PC-3 (cell line): ENCODE results near the gene SCGN. TPM values are rescaled to one million over a fixed set of nuclear protein-coding genes. Genes with fewer than 3 reads are reported as not detected.

Source experiments
- ATAC-seq: fragments of 200-7000 bp; cut with Tn5 transposase; 2 replicates; pipeline ENCODE4 v1.9.1; 2020; ENCODE audit warnings: mild to moderate bottlenecking, moderate library complexity
- BruUV-seq: library from RNA; stranded (reverse); fragments of 400-500 nt; replicated peaks from 2 replicates; lab custom pipeline; 2021; lab: Mats Ljungman, UMichigan
- CTCF ChIA-PET: fragments of 300-600 bp; sonication (Branson Sonifier 250); formaldehyde crosslinking; loops from one replicate; lab custom pipeline; 2022; ENCODE audit warnings: antibody characterized with exemption; lab: Charles Lee
- POLR2A ChIA-PET: fragments of 300-600 bp; sonication (Branson Sonifier 250); formaldehyde crosslinking; loops from one replicate; lab custom pipeline; 2022; ENCODE audit warnings: antibody characterized with exemption; ENCODE audit not compliant: unreplicated experiment; lab: Charles Lee
- DNase-seq: peaks from one replicate; pipeline ENCODE4 v3.0.0-alpha.2; 2015
- H2AFZ ChIP-seq: fragments of 300-600 bp; sonication (generic); 2 replicates; pipeline ENCODE4 v1.6.0; 2016; ENCODE audit warnings: antibody characterized with exemption, low read length
- H3F3A ChIP-seq: fragments of 300-600 bp; sonication (generic); one replicate; pipeline ENCODE4 v1.6.0; 2017; ENCODE audit warnings: antibody characterized with exemption, low read length, control low read depth, mild to moderate bottlenecking; ENCODE audit not compliant: unreplicated experiment
- H3K27ac ChIP-seq: fragments of 300-600 bp; sonication (generic); 2 replicates; pipeline ENCODE4 v1.5.1; 2016; ENCODE audit warnings: mild to moderate bottlenecking, low read length
- H3K27me3 ChIP-seq: fragments of 300-600 bp; sonication (generic); 2 replicates; pipeline ENCODE4 v1.6.1; 2016; ENCODE audit warnings: low read length, mixed read lengths
- H3K36me3 ChIP-seq: fragments of 300-600 bp; sonication (generic); 2 replicates; pipeline ENCODE4 v1.6.1; 2016; ENCODE audit warnings: low read depth, mixed run types, low read length, mixed read lengths
- H3K4me1 ChIP-seq: fragments of 300-600 bp; sonication (generic); 2 replicates; pipeline ENCODE4 v1.5.1; 2016; ENCODE audit warnings: low read length; ENCODE audit not compliant: insufficient read depth
- H3K4me2 ChIP-seq: fragments of 300-600 bp; sonication (generic); 2 replicates; pipeline ENCODE4 v1.6.0; 2016; ENCODE audit warnings: low read length
- H3K4me3 ChIP-seq: fragments of 300-600 bp; sonication (generic); 2 replicates; pipeline ENCODE4 v1.5.1; 2016; ENCODE audit warnings: mild to moderate bottlenecking, low read length, mixed read lengths
- H3K79me2 ChIP-seq: fragments of 300-600 bp; sonication (generic); 2 replicates; pipeline ENCODE4 v1.6.1; 2017; ENCODE audit warnings: low read length, mixed read lengths
- H3K9ac ChIP-seq: fragments of 300-600 bp; sonication (generic); 2 replicates; pipeline ENCODE4 v1.6.0; 2016; ENCODE audit warnings: mild to moderate bottlenecking, low read length
- H3K9me2 ChIP-seq: fragments of 300-600 bp; sonication (generic); replicated peaks from 2 replicates; pipeline ENCODE4 v1.6.1; 2016; ENCODE audit warnings: mixed run types, low read length, mixed read lengths
- H3K9me3 ChIP-seq: fragments of 300-600 bp; sonication (generic); 2 replicates; pipeline ENCODE4 v1.6.1; 2016; ENCODE audit warnings: low read length, mixed read lengths
- H4K20me1 ChIP-seq: fragments of 300-600 bp; sonication (generic); 2 replicates; pipeline ENCODE4 v1.6.1; 2016; ENCODE audit warnings: low read length, mixed read lengths
- CTCF ChIP-seq: fragments of 300-600 bp; sonication (generic); conservative IDR thresholded peaks from 2 replicates; pipeline ENCODE4 v1.5.1; 2017; ENCODE audit warnings: antibody characterized with exemption, low read depth, mild to moderate bottlenecking, low read length
- EZH2 ChIP-seq: fragments of 300-600 bp; sonication (generic); IDR thresholded peaks from one replicate; pipeline ENCODE4 v1.6.1; 2017; ENCODE audit warnings: antibody characterized with exemption, mild to moderate bottlenecking, low read length; ENCODE audit not compliant: unreplicated experiment
- EZH2phosphoT487 ChIP-seq: fragments of 300-600 bp; sonication (generic); IDR thresholded peaks from 2 replicates; pipeline ENCODE4 v1.6.1; 2018; ENCODE audit warnings: mild to moderate bottlenecking, antibody characterized with exemption, low read length, borderline replicate concordance
- intact Hi-C: fragments of 100-400 bp; cut with micrococcal nuclease; formaldehyde crosslinking; loops from 2 replicates; pipeline ENCODE4 v1.9.0; 2023
- total RNA-seq: library from RNA; depleted of rRNA; stranded (reverse); fragments of >200 nt; gene quantifications from 2 replicates; pipeline ENCODE4 v1.2.3, GENCODE V29; 2014

SCGN gene
- total RNA-seq, 1 experiment from 2014 or later = not detected

GRCh38 chr6:25639653-25640052, 12.4 kb upstream of the SCGN start:
- no peak overlapping the region for H3K4me3 ChIP-seq
- no peaks in the 10 kb centered on the region for H3F3A ChIP-seq
- no peaks in the 10 kb centered on the region for H3K9me3 ChIP-seq
- DNase-seq (no peak), ATAC-seq (no peak)
- no peak overlapping the region for H2AFZ ChIP-seq
- ChIA-PET POLR2A (no interaction called here), CTCF (no interaction called here)
- no peaks in the 10 kb centered on the region for H3K36me3 ChIP-seq
- no peak overlapping the region for H3K9ac ChIP-seq
- intact Hi-C loops = no loop called here
- no TSS peak for BruUV-seq
- H3K79me2 ChIP-seq = no peaks in the 10 kb centered on the region
- H3K9me2 ChIP-seq = no peaks in the 10 kb centered on the region
- TF ChIP-seq CTCF = no peak
- no peak for TF ChIP-seq EZH2
- no peak for TF ChIP-seq EZH2phosphoT487
- H3K4me2 ChIP-seq = no peak overlapping the region
- no peaks in the 10 kb centered on the region for H4K20me1 ChIP-seq
- no peaks in the 10 kb centered on the region for H3K4me1 ChIP-seq
- H3K27me3 ChIP-seq = peaks cover 63% of the 10 kb centered on the region
- H3K27ac ChIP-seq = no peak overlapping the region

DNA sequence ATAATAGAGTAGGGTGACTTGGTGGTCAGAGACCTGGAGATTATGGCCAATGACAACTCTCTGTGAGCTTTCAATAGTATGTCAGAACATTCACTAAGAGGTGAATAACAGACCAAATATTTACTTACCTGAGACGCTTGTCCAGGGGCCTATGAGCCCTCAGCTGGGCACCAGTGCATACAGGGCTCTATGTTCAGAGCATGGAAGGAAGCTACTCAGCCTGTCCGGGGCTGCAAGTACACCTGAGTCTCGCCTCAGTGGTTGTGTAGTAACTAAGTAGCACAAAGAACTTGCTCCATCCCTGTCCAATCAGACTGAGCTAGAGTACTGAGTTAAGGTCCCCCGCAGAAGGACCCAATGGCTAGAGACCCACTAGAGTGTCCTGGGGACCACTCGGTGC, 11.6 kb upstream of the SCGN start:
- no peaks in the 10 kb centered on the region for H3F3A ChIP-seq
- no peak overlapping the region for H3K4me3 ChIP-seq
- no peaks in the 10 kb centered on the region for H3K79me2 ChIP-seq
- no peak for ATAC-seq
- H4K20me1 ChIP-seq = no peaks in the 10 kb centered on the region
- H3K9me3 ChIP-seq = no peaks in the 10 kb centered on the region
- ChIA-PET POLR2A (no interaction called here), CTCF (no interaction called here)
- H3K9ac ChIP-seq = no peak overlapping the region
- no peak for TF ChIP-seq EZH2phosphoT487
- no peak for TF ChIP-seq EZH2
- no peak for TF ChIP-seq CTCF
- BruUV-seq = no TSS peak
- H3K9me2 ChIP-seq = no peaks in the 10 kb centered on the region
- no peak overlapping the region for H2AFZ ChIP-seq
- H3K36me3 ChIP-seq = no peaks in the 10 kb centered on the region
- DNase-seq = no peak
- peaks cover 67% of the 10 kb centered on the region for H3K27me3 ChIP-seq
- H3K4me1 ChIP-seq = no peaks in the 10 kb centered on the region
- intact Hi-C loops = no loop called here
- no peak overlapping the region for H3K27ac ChIP-seq
- no peak overlapping the region for H3K4me2 ChIP-seq

DNA sequence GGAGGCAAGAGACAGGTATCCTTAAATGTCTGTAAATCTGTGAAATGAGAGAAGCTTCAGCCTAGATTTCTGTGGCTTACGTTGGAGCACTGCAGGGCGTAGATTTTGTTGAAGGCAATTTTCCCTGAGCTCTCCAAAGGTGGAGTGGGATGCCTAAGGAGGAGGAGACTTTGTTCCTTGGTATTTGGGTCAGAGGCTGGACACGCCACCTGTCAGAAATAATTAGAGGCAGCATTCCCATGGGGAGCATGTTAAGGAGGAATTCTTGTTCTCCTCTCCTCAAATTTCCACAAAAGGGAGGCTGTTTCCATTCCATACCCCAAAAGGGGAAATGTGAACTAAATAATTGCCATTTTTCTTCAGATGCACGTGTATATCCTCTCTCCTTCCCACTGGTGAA, 11.1 kb upstream of the SCGN start:
- H3K27me3 ChIP-seq = peaks cover 67% of the 10 kb centered on the region
- no peaks in the 10 kb centered on the region for H3K9me3 ChIP-seq
- H3K4me3 ChIP-seq = no peak overlapping the region
- no peak for TF ChIP-seq EZH2phosphoT487
- TF ChIP-seq CTCF = no peak
- no peak for TF ChIP-seq EZH2
- no peak overlapping the region for H3K9ac ChIP-seq
- intact Hi-C loops = no loop called here
- no TSS peak for BruUV-seq
- no peaks in the 10 kb centered on the region for H4K20me1 ChIP-seq
- POLR2A ChIA-PET = no interaction called here
- no peaks in the 10 kb centered on the region for H3K36me3 ChIP-seq
- no peak overlapping the region for H3K27ac ChIP-seq
- no peak for DNase-seq
- H3F3A ChIP-seq = no peaks in the 10 kb centered on the region
- no peaks in the 10 kb centered on the region for H3K79me2 ChIP-seq
- H2AFZ ChIP-seq = no peak overlapping the region
- no peaks in the 10 kb centered on the region for H3K9me2 ChIP-seq
- CTCF ChIA-PET = no interaction called here
- no peak for ATAC-seq
- no peak overlapping the region for H3K4me2 ChIP-seq
- H3K4me1 ChIP-seq = no peaks in the 10 kb centered on the region
